Measurements from ENCODE around the gene LGALS4.
"Not testable (repeated sequence)": the region's sequence is repeated elsewhere in the genome, so short reads cannot be mapped to it uniquely, and the experiment has no call there.

The LGALS4 gene

DNA sequence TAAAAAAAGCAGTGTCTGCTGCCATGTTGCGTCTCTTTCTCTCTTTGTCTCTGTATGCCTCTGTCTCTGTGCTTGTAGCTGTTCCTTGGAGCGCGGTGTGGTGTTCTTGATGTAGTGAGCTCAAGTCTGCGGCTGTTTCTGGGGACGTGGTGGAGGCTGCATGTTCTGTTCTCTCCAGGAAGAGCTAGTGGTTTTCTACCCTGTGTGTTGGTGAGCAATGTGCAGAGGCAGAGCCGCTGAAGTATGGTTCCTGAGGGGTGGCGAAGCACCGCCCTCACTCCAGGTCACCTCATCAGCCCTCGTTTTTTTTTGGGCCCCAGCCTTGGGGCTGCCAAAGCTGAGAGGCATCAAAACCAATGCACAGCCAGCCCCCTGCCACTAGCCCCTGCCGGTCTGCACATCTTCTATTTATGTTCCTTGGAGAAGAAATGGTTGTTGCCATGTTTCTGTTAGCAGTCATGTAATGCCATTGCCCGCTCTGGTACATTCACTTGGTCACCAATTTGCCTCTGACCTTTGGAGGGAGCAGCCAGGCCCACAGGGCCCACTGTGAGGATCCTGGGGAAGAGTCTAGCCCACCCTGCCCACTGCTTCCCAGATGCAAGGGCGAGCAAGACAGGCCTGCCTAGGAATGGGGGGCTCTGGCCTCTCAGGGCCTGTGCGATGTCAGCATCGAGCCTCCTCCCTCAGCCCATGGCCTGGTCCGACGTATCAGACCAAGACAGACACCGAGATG is 29.9 kb upstream of the LGALS4 start:
- no peak for DNase-seq (ENCODE audit: low spot score)

DNA sequence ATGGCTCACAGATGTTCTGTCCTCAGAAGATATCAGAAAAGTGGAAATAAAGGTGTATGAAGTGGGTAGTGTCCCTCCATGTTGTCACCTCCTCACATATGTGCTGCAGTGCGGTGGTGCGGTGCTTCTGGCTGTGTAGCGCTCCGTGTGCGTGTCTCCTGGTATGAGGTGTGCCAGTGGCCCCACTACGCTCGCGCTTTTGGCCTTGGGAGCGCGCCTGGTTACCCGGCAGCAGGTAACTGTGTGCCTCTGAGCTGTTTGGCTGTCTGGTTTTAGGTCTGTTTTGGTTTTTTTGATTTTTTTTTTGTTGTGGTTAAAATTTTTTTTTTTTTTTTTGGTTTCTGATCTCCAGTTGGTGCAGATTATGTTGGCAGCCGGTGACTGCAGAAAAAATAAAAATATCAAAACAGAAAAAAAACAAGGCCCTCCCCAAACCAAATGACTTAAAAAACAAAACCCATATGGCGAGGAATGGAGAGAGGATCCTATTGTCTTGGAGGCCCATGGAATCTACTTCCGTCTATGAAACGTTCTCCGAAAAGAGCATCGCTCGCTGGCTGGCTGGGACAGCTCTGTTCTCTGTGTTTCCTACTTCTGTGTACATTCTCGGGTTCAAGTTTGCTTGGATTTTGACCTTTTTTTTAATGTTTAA is 29.2 kb upstream of the LGALS4 start:
- DNase-seq (ENCODE audit: low spot score): no peak

DNA sequence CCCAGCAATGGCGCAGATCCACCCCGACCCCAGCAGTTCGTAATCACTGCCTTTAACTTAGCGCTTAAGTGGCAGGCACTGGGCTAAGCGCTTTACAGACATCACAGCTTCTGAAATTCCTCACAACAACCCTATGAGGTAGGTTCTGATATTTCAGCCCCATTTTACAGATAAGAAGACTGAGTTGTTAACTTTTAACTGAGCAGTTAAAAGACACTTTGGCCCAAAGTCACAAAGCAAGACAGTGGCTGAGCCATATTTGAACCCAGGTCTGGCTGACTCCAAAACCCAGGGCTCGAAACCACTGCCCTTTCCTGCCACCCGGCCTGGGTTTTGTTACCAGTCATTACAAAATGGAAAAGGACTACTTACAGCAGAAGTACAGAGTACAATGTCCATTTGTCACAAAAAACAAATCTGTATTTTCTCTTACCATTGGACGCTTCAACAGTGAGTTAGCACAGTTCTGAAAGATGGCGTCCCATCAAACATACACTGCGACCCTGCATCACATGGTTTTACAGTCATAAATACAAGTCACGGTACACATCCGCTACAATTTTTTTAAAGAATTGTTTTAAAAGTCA is 28.5 kb upstream of the LGALS4 start:
- no peak for DNase-seq (ENCODE audit: low spot score)

DNA sequence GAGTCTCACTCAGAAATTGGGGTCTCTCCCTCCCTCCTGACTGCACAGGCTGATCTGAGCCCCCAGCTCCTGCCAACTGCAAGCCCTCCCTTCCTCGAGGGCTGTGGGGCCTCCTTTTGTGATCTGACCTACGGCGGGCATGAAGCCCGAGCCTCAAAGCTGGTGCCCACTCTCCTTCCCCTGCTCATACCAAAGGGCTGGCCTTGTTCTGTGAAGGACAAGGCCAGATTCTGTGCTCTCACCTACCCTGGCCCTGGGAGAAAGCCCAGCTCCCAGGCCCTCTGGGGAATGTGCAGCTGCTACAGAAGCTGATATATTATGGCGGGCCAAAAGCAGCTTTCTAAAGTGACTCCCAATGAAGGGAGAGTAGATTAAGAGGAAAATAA is 27.8 kb upstream of the LGALS4 start:
- DNase-seq (ENCODE audit: low spot score): no peak

DNA sequence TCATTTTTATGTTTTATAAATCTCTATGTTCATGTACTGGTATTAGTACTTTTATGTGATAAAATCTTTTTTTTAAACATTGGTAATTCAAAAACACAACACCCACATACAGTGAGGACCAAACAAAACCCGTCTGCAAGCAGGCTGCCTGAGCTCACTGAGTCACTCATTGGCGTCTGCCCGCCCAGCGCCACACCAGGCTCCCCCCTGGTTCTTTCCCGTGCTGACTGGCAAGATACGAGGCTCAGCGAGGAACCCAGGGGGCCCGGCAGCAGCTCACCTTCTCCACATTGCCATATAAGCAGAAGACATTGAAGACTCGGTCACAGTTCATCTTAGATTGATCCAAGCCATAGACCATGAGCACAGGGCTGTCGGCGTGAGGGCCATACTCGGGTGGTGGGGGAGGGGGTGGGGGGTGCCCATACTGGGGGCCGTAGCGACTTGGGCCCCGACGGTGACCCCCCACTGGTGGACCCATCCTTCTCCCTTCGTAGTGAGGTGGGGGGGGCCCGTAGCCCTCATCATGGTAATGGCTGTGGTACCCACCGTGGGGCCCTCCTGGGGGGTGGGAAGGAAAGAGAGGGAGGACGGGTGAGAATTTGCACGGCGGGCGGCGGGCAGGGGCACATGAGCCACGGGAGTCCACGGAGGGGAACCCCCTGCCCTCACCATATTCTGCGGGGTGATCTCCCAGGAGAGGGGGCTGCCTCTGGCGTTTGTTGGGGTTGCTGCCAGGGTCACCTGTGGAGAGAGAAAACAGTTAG is 27.3 kb upstream of the LGALS4 start:
- DNase-seq (ENCODE audit: low spot score): no peak

DNA sequence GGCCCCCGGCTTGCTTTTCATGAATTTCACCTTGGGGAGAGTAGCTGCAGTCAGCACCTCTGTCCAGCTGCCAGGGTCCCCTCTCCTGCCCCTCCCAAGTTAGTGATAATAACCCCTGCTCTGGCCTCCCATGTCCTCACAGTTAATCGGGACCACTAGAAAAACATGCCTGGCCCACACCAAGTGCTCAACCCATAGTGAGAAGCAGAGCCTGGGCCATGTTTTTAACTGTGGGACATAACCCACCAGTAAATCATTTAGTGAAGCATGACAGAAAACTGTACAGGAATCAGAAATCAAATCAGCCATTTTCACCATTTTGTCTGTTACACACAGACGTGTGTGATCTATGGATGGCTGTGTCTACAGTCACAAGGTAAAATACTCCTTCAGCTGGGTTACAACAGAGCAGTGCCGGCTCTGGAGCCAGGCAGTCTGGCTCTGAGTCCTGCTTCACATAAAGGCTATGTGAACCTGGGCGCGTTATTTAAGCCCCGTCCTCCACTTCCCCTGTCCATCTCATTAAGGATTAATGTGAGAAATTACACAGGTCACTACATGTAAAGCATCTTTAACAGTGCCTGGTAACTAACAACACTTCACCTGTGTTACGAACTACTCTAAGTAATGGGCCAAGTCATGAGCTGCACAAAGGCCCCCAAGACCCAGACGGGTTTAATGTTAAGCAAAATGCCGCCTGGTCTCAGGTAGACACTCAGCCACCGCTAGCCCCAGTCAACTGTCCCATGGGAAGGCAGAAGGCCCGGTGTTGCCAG is 26.4 kb upstream of the LGALS4 start:
- no peak for DNase-seq (ENCODE audit: low spot score)

DNA sequence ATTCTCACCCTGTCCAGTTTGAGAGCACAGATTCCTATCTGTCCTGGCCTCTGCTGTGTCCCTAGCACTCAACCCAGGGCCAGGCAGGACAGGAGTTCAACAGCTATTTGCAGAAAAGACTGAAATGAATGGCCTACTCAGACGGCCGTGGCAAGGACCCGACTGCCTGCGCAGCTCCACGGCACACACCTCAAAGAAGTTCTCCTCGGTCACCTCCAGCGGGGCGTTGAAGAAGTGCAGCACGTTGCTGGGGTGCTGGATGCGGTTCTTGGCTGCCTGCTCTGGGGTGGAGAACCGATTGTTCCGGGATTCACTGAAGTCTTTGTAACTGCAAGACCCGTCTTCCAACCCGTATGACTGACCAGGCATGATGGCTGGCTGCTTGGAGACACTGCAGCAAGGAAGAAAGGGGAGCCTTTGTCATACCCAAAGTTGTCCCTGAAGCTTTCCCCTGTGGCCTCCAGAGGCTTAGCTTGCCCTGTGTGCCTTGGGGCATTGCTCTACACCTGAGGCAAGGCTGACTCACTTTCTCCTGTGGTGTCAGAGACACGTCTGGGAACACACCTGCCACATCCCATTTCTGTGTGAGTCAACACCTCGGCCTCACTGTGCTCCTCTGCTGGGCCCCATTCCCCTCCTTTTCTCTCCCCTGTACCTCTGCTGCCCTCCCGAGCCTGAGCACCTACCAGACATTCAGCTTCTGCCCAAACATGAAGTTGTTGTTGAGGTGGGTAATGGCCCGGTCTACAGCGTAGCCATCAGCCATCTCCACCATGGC is 25.7 kb upstream of the LGALS4 start:
- DNase-seq (ENCODE audit: low spot score): no peak

DNA sequence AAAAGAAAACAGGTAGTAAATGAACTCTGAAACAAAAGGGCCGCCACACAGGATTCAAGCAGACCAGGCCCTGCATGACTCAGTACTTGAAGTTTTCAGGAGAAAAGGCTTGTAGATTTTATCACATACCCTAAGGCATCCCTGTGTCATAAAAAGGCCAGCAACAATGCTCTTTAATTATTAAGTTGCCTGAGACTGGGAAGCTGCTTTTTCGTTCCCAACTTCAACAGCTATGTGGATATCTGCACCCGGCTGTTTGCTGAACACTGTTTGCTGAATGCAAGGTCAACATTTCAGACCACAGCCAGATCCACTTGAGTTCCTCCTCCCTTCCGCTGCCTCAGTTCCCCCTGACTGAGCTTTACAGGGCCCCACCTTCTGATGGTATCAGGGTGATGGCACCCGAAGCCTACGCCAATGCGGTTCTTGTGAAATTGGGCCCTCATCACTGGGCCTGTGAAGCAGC is 24.9 kb upstream of the LGALS4 start:
- no peak for DNase-seq (ENCODE audit: low spot score)

DNA sequence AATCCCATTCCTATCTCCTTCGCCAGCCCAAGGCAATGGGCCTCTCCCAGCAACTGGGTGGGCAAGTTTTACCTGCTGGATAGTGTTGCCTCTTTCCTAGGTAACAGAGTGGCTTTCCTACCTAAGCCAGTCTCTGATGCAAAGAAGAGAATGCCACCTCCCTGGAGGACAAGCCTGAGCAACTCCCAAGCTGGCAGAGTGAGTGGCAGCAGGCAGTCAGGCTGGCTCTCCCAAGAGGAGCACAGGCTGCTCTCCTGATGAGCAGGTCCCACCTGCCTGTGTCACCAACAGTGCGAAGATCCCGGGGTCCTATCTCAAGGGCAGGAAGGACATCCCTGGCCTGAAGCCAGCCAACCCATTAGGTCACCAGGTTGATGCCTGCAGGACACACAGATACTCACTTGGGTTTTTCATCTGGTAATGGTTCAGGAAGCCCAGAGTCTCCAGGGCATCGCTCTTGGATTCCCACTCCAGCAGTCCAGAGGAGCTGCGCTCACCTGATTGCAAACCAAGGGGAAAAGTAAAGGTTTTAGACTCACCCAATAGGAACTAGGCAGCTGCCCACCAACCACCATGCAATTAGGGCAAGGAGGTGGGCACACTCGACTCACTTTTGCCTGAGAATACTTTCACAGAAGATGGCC is 24.4 kb upstream of the LGALS4 start:
- DNase-seq (ENCODE audit: low spot score): no peak

DNA sequence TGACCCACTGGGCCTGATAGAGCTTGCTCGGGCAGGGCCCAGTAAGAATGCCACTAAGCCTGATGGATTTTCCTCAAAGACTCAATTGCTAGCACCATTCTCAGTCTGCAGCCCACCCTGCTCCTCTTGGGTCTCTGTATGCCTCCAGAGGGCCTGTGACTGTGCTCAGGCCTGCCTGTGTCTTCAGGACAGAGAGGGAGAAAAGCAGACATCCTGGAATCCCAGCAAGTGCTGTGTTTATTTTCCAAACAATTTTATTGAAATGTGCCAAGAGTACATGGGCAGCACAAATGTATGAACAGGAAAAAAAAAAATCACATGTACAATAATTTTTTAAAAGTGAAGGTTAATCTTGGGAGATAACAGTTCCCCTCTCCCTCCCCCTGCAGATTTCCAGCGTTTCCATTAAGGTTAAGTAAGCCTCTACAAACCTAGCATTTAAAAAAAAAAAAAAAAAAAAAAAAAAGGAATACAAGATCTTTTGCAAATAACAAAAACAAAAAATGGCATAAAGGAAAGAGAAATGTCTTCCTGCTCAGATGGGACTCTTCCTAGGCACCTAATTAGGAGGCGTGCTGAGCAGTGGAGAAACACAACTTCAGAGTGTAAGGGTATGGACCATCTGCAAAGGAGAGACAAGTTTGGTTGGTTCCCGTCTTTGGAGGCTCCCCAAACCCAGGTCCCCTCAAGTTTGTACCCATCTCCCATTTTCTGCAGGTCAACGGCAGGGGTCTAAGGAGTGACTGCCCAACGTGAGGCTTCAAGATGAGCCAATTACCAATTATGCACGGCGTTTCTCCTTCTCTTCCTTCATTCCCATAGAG is 23.6 kb upstream of the LGALS4 start:
- DNase-seq (ENCODE audit: low spot score): no peak

DNA sequence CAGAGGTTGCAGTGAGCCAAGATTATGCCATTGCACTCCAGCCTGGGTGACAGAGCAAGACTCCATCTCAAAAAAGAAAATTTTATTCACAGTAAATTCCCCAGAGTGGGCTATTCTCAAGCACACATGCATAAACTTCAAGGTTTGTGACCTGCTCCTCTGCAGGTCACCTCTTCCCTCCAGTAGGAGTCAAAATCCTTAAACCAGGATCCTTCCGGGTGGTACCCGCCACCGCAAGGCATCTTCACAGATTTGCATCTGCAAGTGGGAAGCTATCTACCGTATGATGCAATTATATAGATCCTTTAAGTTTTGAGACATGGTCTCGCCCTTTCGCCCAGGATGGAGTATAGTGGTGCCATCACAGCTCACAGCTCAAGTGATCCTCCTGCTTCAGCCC is 21.8 kb upstream of the LGALS4 start:
- no peak for DNase-seq (ENCODE audit: low spot score)

DNA sequence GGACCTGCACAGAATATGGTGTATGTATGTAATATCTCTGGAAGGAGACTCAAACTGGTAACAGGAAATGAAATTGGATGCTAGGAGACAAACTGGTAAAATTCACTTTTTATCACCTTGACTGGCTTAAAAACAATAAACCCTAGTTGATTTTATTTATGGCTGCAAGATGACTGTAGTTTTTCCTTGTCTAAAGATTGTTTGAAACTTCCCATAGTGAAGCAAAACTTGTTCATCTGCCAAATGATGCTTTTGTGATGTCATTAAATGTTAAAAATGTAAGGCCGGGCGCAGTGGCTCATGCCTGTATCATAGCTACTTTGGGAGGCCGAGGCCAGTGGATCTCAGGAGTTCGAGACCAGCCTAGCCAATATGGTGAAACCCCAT is 21.4 kb upstream of the LGALS4 start:
- no peak for DNase-seq (ENCODE audit: low spot score)

DNA sequence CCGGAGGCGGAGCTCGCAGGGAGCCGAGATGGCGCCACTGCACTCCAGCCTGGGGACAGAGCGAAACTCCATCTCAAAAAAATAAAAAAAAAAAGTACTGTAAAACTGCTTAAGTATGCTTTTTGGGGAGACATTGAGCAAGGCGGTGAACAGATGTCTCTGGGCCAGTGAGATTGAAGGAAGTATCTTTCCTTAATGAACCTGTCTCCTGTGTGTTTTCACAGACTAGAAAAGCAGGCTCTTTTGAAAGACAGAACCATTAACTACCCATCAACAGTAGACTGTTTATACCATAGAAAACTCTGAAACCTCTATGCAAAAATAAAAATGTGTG is 20.3 kb upstream of the LGALS4 start:
- no peak for DNase-seq (ENCODE audit: low spot score)

DNA sequence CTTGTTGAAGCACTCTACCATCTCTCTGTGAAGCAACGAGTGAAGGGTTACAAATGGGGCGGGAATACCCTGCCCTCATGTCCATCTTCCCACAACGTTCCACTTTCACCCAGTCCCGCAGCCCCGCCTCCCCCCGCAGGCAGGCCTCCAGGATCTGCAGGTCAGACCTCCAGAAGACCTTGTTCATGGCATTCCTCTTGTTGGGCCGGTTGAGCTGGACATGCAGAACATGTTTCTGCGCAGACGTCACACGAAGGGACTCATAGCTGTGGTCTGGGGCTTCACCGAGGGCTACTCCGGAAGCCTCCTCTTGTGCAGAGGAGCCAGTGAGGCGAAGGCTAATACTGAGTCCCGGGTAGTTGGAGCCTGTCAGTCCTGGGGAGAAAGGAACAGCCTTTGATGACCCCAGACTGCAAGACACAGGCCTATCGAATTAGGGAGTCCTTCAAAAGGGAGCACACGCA is 18.4 kb upstream of the LGALS4 start:
- peak; percentile 89 for DNase-seq (ENCODE audit: low spot score)

DNA sequence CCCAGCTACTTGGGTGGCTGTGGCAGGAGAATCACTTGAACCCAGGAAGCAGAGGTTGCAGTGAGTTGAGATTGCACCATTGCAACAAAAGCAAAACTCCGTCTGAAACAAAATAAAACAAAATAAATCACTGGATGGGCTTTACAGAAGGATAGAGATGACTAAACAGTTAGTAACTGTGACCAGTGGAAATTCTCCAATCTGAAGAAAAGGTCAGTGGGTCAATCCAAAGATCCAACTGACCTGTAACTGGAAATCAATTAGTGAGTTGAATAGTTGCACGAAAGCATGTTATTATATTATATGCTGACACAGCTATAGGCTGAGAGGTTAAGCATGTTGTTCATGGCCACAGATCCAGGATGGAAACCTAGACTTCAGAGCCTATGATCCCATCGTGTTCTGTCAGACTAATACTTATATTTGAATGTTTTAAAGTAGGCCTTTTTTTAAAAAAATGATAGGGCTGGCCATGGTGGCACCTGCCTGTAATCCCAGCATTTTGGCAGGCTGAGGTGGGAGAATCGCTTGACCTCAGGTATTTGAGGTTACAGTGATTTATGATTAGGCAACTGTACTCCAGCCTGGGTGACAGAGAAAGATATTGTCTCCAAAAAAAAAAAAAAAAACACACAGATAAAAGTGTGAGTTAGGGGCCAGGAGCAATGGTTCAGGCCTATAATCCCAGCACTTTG is 17.4 kb upstream of the LGALS4 start:
- no peak for DNase-seq (ENCODE audit: low spot score)

DNA sequence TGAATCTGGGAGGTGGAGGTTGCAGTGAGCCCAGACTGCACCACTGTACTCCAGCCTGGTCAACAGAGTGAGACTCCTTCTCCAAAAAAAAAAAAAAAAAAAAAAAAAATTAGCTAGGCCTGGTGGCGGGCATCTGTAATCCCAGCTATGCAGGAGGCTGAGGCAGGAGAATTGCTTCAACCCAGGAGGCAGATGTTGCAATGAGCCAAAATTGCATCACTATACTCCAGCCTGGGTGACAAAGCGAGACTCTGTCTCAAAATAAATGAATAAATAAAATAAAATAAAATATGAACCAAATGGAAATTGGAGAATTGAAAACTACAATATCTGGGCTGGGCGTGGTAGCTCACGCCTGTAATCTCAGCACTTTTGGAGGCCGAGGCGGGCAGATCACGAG is 16.5 kb upstream of the LGALS4 start:
- not testable (repeated sequence) for DNase-seq (ENCODE audit: low spot score)

DNA sequence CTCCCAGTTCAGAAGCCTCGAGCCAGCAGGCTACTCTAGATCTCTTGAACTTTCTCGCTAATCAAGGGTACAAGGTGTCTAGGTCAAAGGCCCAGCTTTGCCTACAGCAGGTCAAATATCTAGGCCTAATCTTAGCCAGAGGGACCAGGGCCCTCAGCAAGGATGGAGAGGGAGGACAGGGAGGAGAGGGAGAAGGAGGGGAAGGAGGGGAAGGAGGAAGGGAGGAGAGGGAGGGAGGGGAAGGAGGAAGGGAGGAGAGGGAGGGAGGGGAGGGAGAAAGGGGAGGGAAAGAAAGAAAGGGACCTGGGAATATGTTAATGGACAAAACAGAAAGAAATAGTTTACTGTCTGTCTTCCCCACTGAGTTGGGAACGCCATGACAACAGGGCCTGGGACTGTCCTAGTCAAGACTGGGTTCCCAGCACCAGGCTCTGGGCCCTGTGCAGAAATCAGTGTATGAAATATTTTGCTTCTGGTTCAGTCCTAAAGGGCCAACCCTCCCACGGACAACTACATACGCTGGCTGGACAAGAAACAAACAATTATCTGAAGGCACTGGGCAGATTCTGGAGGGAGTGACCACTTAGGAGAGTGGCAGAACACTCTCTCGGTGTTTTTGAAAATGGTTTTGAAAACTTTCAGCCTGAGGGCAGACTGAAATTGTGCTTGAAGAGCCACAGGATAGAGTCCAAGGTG is 14.3 kb upstream of the LGALS4 start:
- DNase-seq (ENCODE audit: low spot score): no peak

DNA sequence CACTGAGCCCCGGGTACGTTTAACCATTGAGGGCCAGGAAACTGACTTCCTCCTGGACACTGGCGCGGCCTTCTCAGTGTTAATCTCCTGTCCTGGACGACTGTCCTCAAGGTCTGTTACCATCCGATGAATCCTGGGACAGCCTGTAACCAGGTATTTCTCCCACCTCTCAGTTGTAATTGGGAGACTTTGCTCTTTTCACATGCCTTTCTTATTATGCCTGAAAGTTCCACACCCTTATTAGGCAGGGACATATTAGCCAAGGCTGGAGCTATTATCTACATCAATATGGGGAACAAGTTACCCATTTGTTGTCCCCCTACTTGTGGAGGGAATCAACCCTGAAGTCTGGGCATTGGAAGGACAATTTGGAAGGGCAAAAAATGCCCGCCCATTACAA is 13.2 kb upstream of the LGALS4 start:
- DNase-seq (ENCODE audit: low spot score): not testable (repeated sequence)

Data from kidney capillary endothelial cell (primary cell).